MM.1S (cell line): ENCODE measurements around the gene DUS2.

Experiments used
- DNase-seq: peaks from one replicate; pipeline ENCODE4 v3.0.0-alpha.2; 2015
- H2AFZ ChIP-seq: fragments of 300-600 bp; sonication (generic); 2 replicates; pipeline ENCODE4 v1.6.0; 2016; ENCODE audit warnings: antibody characterized with exemption, low read length
- H3F3A ChIP-seq: fragments of 300-600 bp; sonication (generic); 2 replicates; pipeline ENCODE4 v1.6.1; 2016; ENCODE audit warnings: mild to moderate bottlenecking, antibody characterized with exemption, low read length, moderate library complexity, mixed read lengths; ENCODE audit not compliant: insufficient read depth
- H3K27ac ChIP-seq: fragments of 300-600 bp; sonication (generic); 2 replicates; pipeline ENCODE4 v1.5.1; 2016; ENCODE audit warnings: mild to moderate bottlenecking, low read length
- H3K27me3 ChIP-seq: fragments of 300-600 bp; sonication (generic); replicated peaks from 2 replicates; pipeline ENCODE4 v1.6.0; 2016; ENCODE audit warnings: low read length; ENCODE audit not compliant: insufficient read depth
- H3K36me3 ChIP-seq: fragments of 300-600 bp; sonication (generic); replicated peaks from 2 replicates; pipeline ENCODE4 v1.6.1; 2016; ENCODE audit warnings: mild to moderate bottlenecking, low read length, mixed read lengths; ENCODE audit not compliant: insufficient read depth
- H3K4me1 ChIP-seq: fragments of 300-600 bp; sonication (generic); 2 replicates; pipeline ENCODE4 v1.6.1; 2016; ENCODE audit warnings: low read length, mixed read lengths
- H3K4me2 ChIP-seq: fragments of 300-600 bp; sonication (generic); 2 replicates; pipeline ENCODE4 v1.6.0; 2016; ENCODE audit warnings: low read depth, low read length
- H3K4me3 ChIP-seq: fragments of 300-600 bp; sonication (generic); 2 replicates; pipeline ENCODE4 v1.5.1; 2016; ENCODE audit warnings: low read length, mixed read lengths
- H3K79me2 ChIP-seq: fragments of 300-600 bp; sonication (generic); 2 replicates; pipeline ENCODE4 v1.6.1; 2016; ENCODE audit warnings: mixed run types, low read length, mixed read lengths
- H3K9ac ChIP-seq: fragments of 300-600 bp; sonication (generic); 2 replicates; pipeline ENCODE4 v1.6.1; 2016; ENCODE audit warnings: low read length, mixed read lengths
- H3K9me2 ChIP-seq: fragments of 300-600 bp; sonication (generic); replicated peaks from 2 replicates; pipeline ENCODE4 v1.6.1; 2016; ENCODE audit warnings: mild to moderate bottlenecking, low read length, mixed read lengths; ENCODE audit not compliant: insufficient read depth
- H3K9me3 ChIP-seq: fragments of 300-600 bp; sonication (generic); replicated peaks from 2 replicates; pipeline ENCODE4 v1.6.1; 2016; ENCODE audit warnings: mild to moderate bottlenecking, low read length, mixed read lengths; ENCODE audit not compliant: insufficient read depth
- H4K20me1 ChIP-seq: fragments of 300-600 bp; sonication (generic); 2 replicates; pipeline ENCODE4 v1.6.1; 2016; ENCODE audit warnings: mild to moderate bottlenecking, low read length, moderate library complexity, mixed read lengths; ENCODE audit not compliant: insufficient read depth
- EZH2 ChIP-seq: fragments of 300-600 bp; sonication (generic); optimal IDR thresholded peaks from 2 replicates; pipeline ENCODE3; 2017; ENCODE audit warnings: low read depth, mild to moderate bottlenecking, antibody characterized with exemption, low read length, mixed read lengths
- EZH2phosphoT487 ChIP-seq: fragments of 300-600 bp; sonication (generic); IDR thresholded peaks from 2 replicates; pipeline ENCODE4 v1.6.1; 2018; ENCODE audit warnings: antibody characterized with exemption, low read length
- TF ChIP-seq, protein P1 (sequence below): fragments of 300-600 bp; sonication (generic); IDR thresholded peaks from 2 replicates; pipeline ENCODE4 v1.5.1; 2016; ENCODE audit warnings: antibody characterized with exemption, low read length, mixed read lengths

The DUS2 gene

DNA sequence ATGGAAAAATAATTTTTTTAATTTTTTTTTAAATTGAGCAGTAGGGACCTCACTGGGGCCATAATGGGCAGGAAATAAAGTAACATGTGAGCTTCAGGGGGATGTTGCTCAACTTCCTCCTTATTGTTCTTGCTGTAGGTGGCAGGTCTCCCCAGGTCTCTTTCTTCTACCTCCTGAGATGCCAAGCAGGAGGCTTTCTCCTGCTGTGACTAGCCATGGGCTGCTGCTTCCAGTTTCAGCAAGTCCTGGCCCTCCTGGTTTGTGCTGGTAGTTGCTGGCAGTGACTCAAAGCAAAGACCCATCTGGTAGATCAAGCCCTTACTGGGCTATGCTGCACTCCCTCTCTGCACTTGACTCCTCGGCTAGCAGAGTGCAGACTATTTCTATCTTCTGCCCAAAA is 9.6 kb upstream of the DUS2 start:
- Histone ChIP-seq H3K27ac (no peak overlapping the region), H3K79me2 (no peaks in the 10 kb centered on the region), H3F3A (no peaks in the 10 kb centered on the region), H3K27me3 (no peaks in the 10 kb centered on the region), H3K36me3 (no peaks in the 10 kb centered on the region), H3K4me2 (no peak overlapping the region), H3K9ac (no peak overlapping the region), H3K9me2 (no peaks in the 10 kb centered on the region), H3K9me3 (no peaks in the 10 kb centered on the region), H2AFZ (no peak overlapping the region), H4K20me1 (no peaks in the 10 kb centered on the region), H3K4me3 (no peak overlapping the region), H3K4me1 (no peaks in the 10 kb centered on the region)
- TF ChIP-seq, protein P1, sequence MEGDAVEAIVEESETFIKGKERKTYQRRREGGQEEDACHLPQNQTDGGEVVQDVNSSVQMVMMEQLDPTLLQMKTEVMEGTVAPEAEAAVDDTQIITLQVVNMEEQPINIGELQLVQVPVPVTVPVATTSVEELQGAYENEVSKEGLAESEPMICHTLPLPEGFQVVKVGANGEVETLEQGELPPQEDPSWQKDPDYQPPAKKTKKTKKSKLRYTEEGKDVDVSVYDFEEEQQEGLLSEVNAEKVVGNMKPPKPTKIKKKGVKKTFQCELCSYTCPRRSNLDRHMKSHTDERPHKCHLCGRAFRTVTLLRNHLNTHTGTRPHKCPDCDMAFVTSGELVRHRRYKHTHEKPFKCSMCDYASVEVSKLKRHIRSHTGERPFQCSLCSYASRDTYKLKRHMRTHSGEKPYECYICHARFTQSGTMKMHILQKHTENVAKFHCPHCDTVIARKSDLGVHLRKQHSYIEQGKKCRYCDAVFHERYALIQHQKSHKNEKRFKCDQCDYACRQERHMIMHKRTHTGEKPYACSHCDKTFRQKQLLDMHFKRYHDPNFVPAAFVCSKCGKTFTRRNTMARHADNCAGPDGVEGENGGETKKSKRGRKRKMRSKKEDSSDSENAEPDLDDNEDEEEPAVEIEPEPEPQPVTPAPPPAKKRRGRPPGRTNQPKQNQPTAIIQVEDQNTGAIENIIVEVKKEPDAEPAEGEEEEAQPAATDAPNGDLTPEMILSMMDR: no peak
- TF ChIP-seq EZH2phosphoT487 (no peak), EZH2 (no peak)
- no peak for DNase-seq

DNA sequence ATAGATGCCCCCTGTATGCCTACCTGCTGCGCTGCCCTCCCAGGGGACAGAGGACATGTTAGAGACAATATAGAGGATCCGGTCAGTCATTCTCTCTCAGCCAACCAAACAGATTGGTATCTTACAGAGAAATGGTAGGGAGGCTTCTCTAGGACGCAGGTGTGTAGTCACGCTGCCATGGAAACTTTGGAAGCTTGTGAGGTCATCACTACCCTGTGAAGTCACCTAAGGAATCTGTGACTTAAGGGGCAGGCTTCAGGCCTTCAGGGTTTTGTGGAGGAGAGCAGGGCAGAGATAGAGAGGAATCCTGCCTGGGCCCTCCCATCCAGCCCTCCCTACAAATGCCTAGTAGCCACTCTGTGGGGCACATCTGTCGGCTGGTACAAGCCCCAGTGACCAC is 7.4 kb upstream of the DUS2 start, which contains the start of gene DPEP2NB:
DPEP2NB (minus strand) TSS at position 231 of the 400 bp plus-strand sequence; CDS start at position 90, 141 bp downstream.
- TF ChIP-seq EZH2: no peak
- TF ChIP-seq EZH2phosphoT487: no peak
- TF ChIP-seq, protein P1: no peak
- H3K4me1 ChIP-seq: no peaks in the 10 kb centered on the region
- H3K4me3 ChIP-seq: no peak within 1 kb of the TSS
- DNase-seq: no peak
- H2AFZ ChIP-seq: no peak within 1 kb of the TSS
- no peak within 1 kb of the TSS for H3K27ac ChIP-seq
- no peaks in the 10 kb centered on the region for H3K9me2 ChIP-seq
- no peaks in the 10 kb centered on the region for H3K27me3 ChIP-seq
- peaks cover 9% of the 10 kb centered on the region; the same call in 1 of the 2 replicates for H3F3A ChIP-seq
- no peaks in the 10 kb centered on the region for H3K9me3 ChIP-seq
- no peaks in the 10 kb centered on the region for H3K79me2 ChIP-seq
- H3K36me3 ChIP-seq: no peaks in the 10 kb centered on the region
- H3K9ac ChIP-seq: no peak within 1 kb of the TSS
- H3K4me2 ChIP-seq: no peak within 1 kb of the TSS
- no peaks in the 10 kb centered on the region for H4K20me1 ChIP-seq

DNA sequence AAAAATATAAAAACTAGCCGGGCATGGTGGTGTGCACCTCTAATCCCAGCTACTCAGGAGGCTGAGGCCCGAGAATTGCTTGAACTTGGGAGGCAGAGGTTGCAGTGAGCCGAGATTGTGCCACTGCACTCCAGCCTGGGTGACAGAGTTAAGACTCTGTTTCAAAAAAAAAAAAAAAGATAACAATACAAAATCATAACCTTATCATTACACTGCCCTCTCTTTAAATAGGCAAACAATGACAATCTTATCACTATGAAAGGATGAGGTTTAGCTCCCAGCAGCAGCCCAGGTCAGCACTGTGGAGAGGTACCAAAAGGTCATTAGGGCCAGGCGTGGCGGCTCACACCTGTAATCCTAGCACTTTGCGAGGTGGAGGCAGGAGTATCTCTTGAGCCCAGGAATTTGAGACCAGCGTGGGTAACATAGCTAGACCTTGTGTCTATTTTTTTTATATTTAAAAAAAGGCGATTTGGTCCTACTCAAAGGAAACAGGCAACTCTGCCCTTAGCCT is 3.9 kb upstream of the DUS2 start:
- Histone ChIP-seq H3F3A (peaks cover 9% of the 10 kb centered on the region; the same call in 1 of the 2 replicates), H3K27ac (no peak overlapping the region), H3K79me2 (peaks cover 34% of the 10 kb centered on the region), H3K4me2 (no peak overlapping the region), H3K9me3 (no peaks in the 10 kb centered on the region), H3K9ac (no peak overlapping the region), H3K27me3 (no peaks in the 10 kb centered on the region), H2AFZ (no peak overlapping the region), H3K9me2 (no peaks in the 10 kb centered on the region), H4K20me1 (no peaks in the 10 kb centered on the region), H3K4me1 (0 out of 2 replicates have a peak, but pooled peaks cover 5% of the 10 kb centered on the region), H3K36me3 (no peaks in the 10 kb centered on the region), H3K4me3 (no peak overlapping the region)
- TF ChIP-seq EZH2phosphoT487 (no peak), EZH2 (no peak)
- TF ChIP-seq, protein P1: no peak
- no peak for DNase-seq
